T-helper 1 cell treated with Interleukin-12 subunit alpha and Interleukin-12 subunit beta and Interleukin-4 antibody, amounts not matched to agents 30 μg/mL and 1 μg/mL, for 36 hours (primary cell): ENCODE measurements around the gene PTGER1.

ENCODE experiments used
- H3K27ac Mint-ChIP-seq: one replicate; pipeline ENCODE4 v1.8.0; 2021; ENCODE audit warnings: mild to moderate bottlenecking, mixed read lengths
- H3K27me3 Mint-ChIP-seq: one replicate; pipeline ENCODE4 v1.8.0; 2021; ENCODE audit warnings: low read depth, mixed read lengths
- H3K36me3 Mint-ChIP-seq: one replicate; pipeline ENCODE4 v1.8.0; 2021; ENCODE audit warnings: low read depth, mixed read lengths
- H3K4me1 Mint-ChIP-seq: one replicate; pipeline ENCODE4 v1.8.0; 2021; ENCODE audit warnings: low read depth, mixed read lengths
- H3K4me3 Mint-ChIP-seq: one replicate; pipeline ENCODE4 v1.8.0; 2021; ENCODE audit warnings: mild to moderate bottlenecking, moderate library complexity, mixed read lengths
- H3K9me3 Mint-ChIP-seq: one replicate; pipeline ENCODE4 v1.8.0; 2021; ENCODE audit warnings: mixed read lengths

The PTGER1 gene

DNA sequence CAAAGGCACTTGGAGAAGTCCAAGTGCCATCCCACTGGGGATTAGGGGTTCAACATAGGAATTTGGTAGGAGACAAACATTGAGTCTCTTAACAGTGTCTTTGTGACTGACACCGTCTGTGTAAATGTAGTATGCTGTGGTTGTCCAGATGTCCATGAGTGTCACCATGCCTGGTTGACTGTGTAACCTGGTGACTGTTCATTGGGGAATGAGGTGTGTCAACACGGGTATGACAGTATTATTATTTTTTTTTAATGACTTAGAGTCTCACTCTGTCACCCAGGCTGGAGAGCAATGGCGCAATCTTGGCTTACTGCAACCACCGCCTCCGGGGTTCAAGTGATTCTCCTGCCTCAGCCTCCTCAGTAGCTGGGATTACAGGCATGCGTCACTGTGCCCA is 25.8 kb downstream of the PTGER1 start:
- Mint-ChIP-seq H3K9me3 (no peaks in the 10 kb centered on the region), H3K27ac (no peak overlapping the region), H3K36me3 (peaks cover 47% of the 10 kb centered on the region), H3K4me1 (peaks cover 13% of the 10 kb centered on the region), H3K4me3 (no peak overlapping the region), H3K27me3 (no peaks in the 10 kb centered on the region)

DNA sequence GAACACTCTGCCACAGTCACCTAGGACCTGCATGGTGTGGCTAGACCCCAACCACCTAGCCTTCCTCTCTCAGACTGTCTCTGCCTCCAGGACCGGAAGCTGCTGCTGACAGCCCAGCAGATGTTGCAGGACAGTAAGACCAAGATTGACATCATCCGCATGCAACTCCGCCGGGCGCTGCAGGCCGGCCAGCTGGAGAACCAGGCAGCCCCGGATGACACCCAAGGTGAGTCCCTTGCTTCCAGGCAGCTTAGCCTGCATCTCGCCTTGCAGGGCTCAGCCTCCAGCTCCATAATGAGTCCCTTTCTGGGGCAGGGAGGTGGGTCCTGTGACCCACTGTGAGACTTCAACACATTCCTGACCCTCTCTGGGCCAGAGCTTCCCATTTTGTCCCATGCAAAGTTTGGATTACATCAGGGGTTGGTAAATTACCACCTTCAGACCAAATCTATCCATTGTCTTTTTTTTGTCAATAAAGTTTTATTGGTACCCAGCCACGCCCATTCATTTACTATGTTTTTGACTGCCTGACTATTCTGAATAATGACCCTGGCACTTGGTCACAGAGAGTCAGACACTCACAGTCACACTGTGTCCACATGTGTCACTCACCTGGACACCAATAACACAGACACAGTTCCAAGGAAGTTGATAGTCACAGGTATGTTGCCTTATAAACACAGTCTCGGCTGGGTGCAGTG is 28.7 kb downstream of the PTGER1 start:
- H3K27ac Mint-ChIP-seq = no peak overlapping the region
- peaks cover 55% of the 10 kb centered on the region for H3K36me3 Mint-ChIP-seq
- peak overlapping the region; percentile 7 for H3K4me3 Mint-ChIP-seq
- no peaks in the 10 kb centered on the region for H3K27me3 Mint-ChIP-seq
- H3K4me1 Mint-ChIP-seq = peaks cover 16% of the 10 kb centered on the region
- H3K9me3 Mint-ChIP-seq = no peaks in the 10 kb centered on the region

DNA sequence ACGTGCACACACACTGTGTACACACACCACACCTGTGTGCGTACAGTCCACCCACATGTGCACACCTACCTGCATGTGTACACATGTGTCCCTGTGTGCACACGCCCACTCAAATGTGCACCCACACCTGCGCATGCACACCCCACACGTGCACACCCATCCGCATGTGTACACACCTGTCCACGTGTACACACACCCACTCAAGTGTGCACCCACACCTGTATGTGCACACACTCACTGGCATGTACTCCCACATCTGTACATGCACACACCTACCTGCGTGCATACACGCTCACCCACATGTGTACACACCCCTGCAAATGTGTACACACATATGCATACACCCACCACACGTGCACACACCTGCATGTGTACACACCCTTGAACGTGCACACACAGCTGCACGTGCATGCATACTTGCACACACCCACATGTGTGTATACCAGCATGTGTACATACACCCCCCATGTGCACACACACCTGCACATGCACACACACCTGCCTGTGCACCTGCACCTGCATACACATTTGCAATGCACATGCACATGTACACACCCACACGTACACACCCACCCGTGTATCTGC is 31.4 kb downstream of the PTGER1 start:
- Mint-ChIP-seq H3K36me3 (peaks cover 44% of the 10 kb centered on the region), H3K27ac (no peak overlapping the region), H3K4me3 (no peak overlapping the region), H3K9me3 (no peaks in the 10 kb centered on the region), H3K27me3 (no peaks in the 10 kb centered on the region), H3K4me1 (peaks cover 29% of the 10 kb centered on the region)

DNA sequence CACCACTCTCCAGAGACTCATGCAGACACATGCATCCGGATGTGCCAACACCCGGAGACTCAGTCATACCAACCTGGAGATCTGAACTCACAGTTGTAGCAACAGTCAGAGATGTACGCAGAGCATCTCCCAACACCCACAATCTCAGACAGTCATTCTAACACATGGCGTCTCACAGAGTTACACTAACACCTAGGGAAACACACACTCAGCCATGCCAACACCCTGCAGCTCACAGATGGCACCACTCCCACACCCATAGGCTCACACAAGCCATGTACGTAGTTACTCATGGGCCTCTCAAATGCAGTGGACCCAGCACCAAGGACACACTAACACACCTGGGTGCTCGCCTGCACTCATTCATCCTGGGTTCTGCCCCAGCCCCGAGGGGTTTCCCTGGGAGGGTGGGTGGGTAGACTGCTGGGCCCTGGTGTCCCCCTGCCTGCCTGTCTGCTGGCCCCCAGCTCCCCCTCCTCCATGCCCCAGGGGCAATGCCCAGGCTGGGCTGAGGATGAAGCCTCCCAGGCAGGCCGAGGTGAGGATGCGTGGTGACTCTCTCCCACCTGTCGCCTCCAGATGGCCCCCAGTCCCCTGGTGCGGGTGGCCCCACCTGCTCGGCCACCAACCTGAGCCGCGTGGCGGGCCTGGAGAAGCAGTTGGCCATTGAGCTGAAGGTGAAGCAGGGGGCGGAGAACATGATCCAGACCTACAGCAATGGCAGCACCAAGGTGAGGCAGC is 32.1 kb downstream of the PTGER1 start:
- Mint-ChIP-seq H3K36me3 (peaks cover 41% of the 10 kb centered on the region), H3K27ac (no peak overlapping the region), H3K9me3 (no peaks in the 10 kb centered on the region), H3K4me3 (peak overlapping the region; percentile 38), H3K4me1 (peaks cover 28% of the 10 kb centered on the region), H3K27me3 (no peaks in the 10 kb centered on the region)

DNA sequence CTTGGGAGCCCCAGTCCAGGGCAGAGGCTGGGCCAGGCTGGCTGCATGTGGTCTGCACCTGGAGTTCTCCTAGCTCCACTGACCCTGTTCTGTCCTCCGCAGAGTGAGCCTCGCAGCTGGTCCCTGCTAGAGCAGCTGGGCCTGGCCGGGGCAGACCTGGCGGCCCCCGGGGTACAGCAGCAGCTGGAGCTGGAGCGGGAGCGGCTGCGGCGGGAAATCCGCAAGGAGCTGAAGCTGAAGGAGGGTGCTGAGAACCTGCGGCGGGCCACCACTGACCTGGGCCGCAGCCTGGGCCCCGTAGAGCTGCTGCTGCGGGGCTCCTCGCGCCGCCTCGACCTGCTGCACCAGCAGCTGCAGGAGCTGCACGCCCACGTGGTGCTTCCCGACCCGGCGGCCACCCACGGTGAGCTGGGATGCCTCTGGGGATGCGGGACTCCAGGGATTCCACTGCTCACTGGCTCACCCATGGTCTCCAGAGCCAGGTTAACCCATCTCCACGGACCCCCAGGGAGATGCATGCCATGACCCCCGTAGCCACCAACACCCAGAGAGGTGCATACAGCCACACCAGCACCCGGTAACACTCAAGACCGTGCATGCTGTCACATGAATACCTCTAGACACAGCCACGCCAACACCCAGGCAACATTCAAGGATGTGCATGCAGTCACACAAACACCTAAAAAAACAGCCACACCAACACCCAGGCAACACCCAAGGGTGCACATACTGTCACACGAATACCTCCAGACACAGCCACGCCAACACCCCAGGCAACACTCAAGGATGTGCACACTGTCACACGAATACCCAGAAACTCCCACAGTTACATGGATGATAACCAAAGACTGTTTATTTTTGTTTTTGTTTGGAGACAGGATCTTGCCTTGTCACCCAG is 33.9 kb downstream of the PTGER1 start:
- Mint-ChIP-seq H3K4me1 (peaks cover 29% of the 10 kb centered on the region), H3K27ac (peak overlapping the region; percentile 42), H3K9me3 (no peaks in the 10 kb centered on the region), H3K36me3 (peaks cover 36% of the 10 kb centered on the region), H3K27me3 (no peaks in the 10 kb centered on the region), H3K4me3 (peak overlapping the region; percentile 96)

DNA sequence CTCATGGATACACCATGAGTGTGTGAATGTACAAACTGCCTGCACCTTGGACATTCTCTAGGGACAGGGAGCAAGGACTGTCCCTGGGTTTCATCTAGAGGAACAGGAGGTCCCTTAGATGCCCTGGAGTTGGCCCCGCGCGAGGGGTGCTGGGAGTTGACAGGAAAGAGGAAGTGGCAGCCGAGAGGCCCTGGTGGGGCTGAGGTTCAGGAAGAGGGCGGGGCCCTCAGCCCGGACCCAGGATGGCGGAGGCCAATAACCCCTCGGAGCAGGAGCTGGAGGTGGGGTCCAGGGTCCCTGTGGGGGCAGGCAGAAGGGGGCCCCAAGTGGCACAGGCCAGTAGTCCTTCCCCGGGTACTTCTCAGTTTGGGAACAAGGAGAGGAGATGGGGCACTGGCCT is 35.1 kb downstream of the PTGER1 start:
- peaks cover 32% of the 10 kb centered on the region for H3K4me1 Mint-ChIP-seq
- peaks cover 31% of the 10 kb centered on the region for H3K36me3 Mint-ChIP-seq
- H3K4me3 Mint-ChIP-seq = peak overlapping the region; percentile 96
- H3K9me3 Mint-ChIP-seq = no peaks in the 10 kb centered on the region
- H3K27ac Mint-ChIP-seq = peak overlapping the region; percentile 94
- no peaks in the 10 kb centered on the region for H3K27me3 Mint-ChIP-seq

DNA sequence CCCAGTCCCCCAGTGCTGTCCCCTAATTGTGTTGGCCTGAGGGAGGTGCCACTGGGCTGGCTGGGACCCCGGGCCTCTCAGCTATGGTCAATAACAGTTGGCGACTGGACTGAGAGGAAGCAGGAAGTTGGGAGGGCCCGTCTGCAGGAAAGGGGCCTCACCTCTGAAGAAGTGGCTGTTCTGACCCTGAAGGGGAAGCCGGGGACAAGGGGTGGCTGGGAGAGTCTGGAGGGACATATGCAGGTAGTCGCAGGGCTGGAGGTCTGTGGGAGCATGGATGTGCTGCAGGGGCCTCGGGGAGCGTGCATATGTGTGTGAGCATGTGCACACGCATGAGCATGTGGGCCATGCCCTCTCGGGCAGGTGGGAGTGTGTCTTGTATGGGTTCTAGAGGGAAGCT is 36.1 kb downstream of the PTGER1 start:
- Mint-ChIP-seq H3K9me3 (no peaks in the 10 kb centered on the region), H3K4me1 (peaks cover 32% of the 10 kb centered on the region), H3K4me3 (peak overlapping the region; percentile 96), H3K27ac (peak overlapping the region; percentile 21), H3K27me3 (no peaks in the 10 kb centered on the region), H3K36me3 (peaks cover 22% of the 10 kb centered on the region)

DNA sequence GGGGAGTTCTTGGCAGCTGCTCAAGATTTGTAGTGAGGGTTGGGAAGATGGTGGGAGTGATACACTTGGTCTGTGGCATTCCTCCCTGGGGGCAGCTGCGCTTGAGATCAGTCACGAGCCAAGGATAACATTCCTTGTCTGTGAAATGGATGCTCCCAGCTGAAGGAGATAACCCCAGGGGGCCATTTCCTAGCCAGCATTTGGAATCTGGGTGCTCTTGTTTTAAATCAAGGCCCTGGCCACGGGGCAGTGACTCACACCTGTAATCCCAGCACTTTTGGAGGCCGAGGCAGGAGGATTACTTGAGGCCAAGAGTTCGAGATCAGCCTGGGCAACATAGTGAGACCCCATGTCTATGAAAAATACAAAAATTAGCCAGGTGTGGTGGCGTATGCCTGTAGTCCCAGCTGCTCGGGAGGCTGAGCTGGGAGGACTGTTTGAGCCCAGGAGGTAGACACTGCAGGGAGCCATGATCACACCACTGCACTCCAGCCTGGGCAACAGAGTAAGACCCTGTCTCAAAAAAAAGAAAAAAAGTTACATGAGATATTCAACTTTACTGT is 37.5 kb downstream of the PTGER1 start:
- peak overlapping the region; percentile 57 for H3K27ac Mint-ChIP-seq
- H3K4me1 Mint-ChIP-seq = peaks cover 33% of the 10 kb centered on the region
- no peaks in the 10 kb centered on the region for H3K27me3 Mint-ChIP-seq
- no peak overlapping the region for H3K4me3 Mint-ChIP-seq
- no peaks in the 10 kb centered on the region for H3K9me3 Mint-ChIP-seq
- peaks cover 13% of the 10 kb centered on the region for H3K36me3 Mint-ChIP-seq

DNA sequence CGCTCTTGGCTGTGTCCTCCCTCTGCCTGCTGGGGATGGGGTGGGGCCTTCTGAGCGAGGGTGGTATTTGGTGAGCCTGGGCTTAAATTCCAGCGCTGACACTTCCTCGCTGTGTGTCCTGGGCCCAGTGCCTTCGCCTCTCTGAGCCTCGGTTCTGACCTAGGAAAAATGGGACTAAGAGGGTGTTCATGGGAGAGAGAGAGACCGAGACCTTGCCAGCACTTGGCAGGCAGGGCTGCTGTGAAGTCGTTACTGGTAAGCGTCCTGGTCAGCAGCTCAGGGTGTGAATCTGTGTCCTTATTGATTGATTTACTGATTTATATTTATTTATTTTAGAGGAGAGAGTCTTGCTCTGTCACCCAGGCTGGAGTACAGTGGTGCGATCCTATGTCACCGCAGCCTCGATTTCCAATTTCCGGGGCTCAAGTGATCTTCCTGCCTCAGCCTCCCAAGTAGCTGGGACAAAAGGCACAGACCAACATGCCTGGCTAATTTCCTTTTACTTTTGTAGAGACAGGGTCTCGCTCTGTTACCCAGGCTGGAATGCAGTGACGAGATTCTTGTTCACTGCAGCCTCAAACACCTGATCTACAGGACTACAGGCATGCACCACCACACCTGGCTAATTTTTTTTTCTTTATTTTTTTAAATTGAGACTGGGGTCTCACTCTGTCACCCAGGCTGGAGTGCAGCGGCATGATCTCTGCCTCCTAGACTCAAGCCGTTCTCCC is 39.7 kb downstream of the PTGER1 start:
- peaks cover 38% of the 10 kb centered on the region for H3K4me1 Mint-ChIP-seq
- peaks cover 7% of the 10 kb centered on the region for H3K36me3 Mint-ChIP-seq
- peak overlapping the region; percentile 74 for H3K4me3 Mint-ChIP-seq
- peak overlapping the region; percentile 55 for H3K27ac Mint-ChIP-seq
- H3K27me3 Mint-ChIP-seq = peaks cover 5% of the 10 kb centered on the region
- H3K9me3 Mint-ChIP-seq = no peaks in the 10 kb centered on the region

DNA sequence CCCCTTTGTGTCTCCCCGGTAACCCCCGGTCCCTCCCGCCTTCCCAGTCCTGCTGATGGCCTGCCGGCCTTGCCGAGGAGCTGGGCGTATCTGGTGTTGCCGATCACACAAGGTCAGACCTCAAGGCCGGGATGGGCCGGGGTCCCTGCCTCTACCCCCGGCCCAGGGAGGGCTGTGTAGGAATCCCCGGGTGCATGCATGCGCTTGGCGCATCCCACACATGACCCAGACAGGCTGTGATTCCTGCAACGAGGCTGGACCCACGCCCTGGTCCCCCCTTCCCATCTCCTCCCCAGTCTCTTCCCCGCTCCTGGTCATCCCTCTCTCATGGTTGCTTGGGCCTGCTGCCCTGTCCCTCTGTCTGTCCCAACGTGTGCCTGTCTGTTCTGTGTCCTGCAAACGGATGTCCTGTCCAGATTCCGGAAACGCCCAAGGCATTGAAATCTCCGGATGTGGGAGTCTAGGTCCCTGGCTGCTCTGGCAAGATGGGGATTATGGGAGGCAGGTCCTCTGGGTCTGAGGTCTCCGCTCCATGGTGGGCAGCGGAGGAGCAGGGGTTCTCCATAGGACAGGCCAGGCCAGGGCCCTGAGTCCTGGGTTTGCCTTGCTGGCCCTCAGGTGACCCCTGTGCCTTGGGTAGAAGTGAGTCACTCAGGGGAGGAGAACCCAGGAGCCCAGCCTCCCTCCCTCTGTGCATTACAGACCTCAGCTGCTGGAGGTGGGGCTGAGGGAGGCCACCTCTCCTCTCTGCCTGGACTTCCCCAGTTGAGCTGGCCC is 40.4 kb downstream of the PTGER1 start:
- Mint-ChIP-seq H3K4me3 (peak overlapping the region; percentile 74), H3K36me3 (no peaks in the 10 kb centered on the region), H3K9me3 (no peaks in the 10 kb centered on the region), H3K4me1 (peaks cover 31% of the 10 kb centered on the region), H3K27me3 (peaks cover 9% of the 10 kb centered on the region), H3K27ac (peak overlapping the region; percentile 55)

DNA sequence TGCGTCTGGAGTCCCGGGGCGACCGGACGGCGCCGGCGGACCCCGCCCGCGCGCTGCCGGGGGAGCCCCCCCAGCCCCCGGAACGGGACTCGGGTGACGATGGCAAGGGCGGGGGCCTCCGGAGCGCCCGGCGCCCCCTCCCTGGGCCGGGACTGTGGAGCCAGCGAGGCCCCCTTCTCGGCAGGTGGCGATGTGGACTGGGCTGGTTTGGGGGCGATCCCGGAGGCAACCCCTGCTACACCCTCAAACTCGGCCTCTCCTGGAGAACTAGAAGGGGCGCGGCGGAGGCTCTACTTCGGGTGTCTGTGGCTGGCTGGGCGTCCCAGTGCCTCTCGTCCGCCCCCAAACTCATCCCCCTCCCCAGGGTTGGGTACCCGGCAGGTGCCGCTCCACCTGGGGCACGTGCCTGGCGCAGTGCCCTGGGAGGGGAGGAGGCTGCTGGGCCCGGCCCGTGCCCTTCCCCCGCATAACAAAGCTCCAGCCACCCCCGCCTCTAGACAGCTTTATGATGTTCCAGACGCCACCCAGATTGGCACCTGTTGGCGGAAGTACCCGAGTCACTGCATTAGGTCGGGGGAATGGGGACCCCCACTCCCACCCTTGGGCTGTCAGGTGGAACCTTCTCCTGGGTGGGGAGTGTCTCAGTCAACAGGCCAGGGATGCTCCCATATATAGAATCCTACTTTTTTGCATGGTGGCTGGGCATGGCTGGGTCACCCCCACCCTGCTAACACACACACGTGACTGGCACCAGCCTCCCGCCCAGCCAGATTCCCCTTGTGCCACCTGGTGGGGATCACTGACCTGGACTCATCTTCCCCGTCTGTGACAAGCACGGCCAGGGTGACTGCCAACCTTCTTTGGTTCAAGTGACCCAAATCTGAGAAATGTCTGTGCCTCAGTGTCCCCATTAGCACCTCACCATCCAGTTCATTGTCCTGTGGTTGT is 41.3 kb downstream of the PTGER1 start:
- Mint-ChIP-seq H3K27me3 (peaks cover 9% of the 10 kb centered on the region), H3K36me3 (no peaks in the 10 kb centered on the region), H3K4me3 (peak overlapping the region; percentile 74), H3K9me3 (no peaks in the 10 kb centered on the region), H3K27ac (peak overlapping the region; percentile 31), H3K4me1 (peaks cover 25% of the 10 kb centered on the region)
